22Rv1 (cell line): ENCODE data around the gene HCAR2.
"Not testable (repeated sequence)": the region's sequence is repeated elsewhere in the genome, so short reads cannot be mapped to it uniquely, and the experiment has no call there.

ENCODE experiments used
- H3K27ac ChIP-seq: fragments of 450-650 bp; 2 replicates; pipeline ENCODE4 v1.5.1; 2017
- CTCF ChIP-seq: fragments of 450-650 bp; IDR thresholded peaks from 2 replicates; pipeline ENCODE4 v1.5.1; 2017; ENCODE audit warnings: mild to moderate bottlenecking
- ZFX ChIP-seq: fragments of 450-650 bp; IDR thresholded peaks from 2 replicates; pipeline ENCODE4 v1.6.1; 2017; ENCODE audit warnings: antibody characterized with exemption, borderline replicate concordance

The HCAR2 gene

DNA sequence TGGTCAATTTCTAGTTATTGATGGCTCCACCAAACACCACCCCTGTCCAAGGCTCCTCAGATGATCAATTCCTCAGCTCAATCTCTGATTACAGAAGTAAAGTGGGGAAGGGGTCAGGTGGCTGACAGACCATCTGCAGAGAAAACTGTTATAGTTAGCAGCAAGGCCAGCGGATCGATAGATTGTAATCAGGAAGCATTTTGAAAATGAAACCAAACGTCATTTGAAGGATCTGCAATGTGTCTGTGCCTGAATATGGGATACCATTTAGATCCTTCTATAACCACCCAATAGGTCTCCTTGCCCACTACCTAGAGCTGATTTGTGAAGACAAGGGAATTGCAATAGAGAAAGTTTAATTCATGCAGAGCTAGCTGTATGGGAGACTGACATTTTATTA lies 11.6 kb downstream of the HCAR2 start:
- no peak overlapping the region for H3K27ac ChIP-seq
- TF ChIP-seq ZFX (no peak), CTCF (no peak)

DNA sequence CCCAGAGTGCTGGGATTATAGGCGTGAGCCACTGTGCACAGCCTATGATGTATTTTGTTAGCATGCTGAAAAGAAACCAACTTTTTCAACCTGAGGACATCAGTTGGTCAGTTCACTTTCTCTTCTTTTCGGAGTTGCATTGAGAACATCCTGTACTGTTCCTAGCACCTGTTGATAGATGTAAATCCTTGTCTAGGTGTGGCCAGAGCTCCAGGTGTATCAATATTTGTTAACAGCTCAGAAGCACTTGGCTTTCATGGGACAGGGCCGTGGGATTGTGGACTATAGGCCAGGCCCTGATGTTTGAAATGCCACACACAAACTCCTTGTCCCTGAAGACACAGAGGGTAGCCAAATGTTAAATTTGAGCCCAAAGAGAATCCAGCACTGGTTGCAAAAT lies 14.9 kb downstream of the HCAR2 start:
- TF ChIP-seq ZFX (no peak), CTCF (no peak)
- peak overlapping the region; percentile 43 for H3K27ac ChIP-seq

GRCh38 chr12:122687086-122687485 lies 16.1 kb downstream of the HCAR2 start:
- no peak overlapping the region for H3K27ac ChIP-seq
- no peak for TF ChIP-seq ZFX
- no peak for TF ChIP-seq CTCF

GRCh38 chr12:122686538-122686937 lies 16.6 kb downstream of the HCAR2 start:
- no peak for TF ChIP-seq CTCF
- TF ChIP-seq ZFX: no peak
- no peak overlapping the region for H3K27ac ChIP-seq

- no peak overlapping the region for H3K27ac ChIP-seq
These were observed 18.8 kb downstream of the HCAR2 start for GRCh38 chr12:122684297-122684813.

DNA sequence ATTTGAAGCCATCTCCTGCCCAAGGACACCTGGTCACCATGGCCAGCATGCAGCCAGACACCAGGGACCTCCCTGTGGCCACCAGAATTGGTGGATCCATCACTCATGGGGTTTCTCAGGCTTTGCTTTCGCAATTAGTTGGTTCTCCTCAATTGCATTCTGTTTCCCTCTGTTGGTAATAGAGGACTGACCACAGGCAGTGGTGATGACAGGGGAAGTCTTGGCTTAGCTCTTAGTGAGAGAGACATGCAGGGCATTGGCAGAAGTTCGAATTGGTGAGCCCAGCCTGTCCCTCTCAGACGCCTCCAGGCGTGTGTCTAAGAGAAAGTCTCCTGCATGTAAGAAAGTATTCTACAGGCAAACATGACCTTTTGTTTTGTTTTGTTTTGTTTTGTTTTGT lies 21.3 kb downstream of the HCAR2 start:
- no peak for TF ChIP-seq CTCF
- no peak for TF ChIP-seq ZFX
- H3K27ac ChIP-seq: no peak overlapping the region

More at GRCh38 chr12:122684297-122684813, 18.8 kb downstream of the HCAR2 start:
- TF ChIP-seq ZFX: no peak
- no peak for TF ChIP-seq CTCF

GRCh38 chr12:122680989-122681388 lies 22.2 kb downstream of the HCAR2 start:
- not testable (repeated sequence) for H3K27ac ChIP-seq

GRCh38 chr12:122676781-122677180 lies 26.4 kb downstream of the HCAR2 start:
- not testable (repeated sequence) for H3K27ac ChIP-seq

- H3K27ac ChIP-seq: not testable (repeated sequence)
These were observed 27.1 kb downstream of the HCAR2 start for GRCh38 chr12:122676015-122676414.
